Right lobe of liver (tissue), 6 donors: ENCODE results near the gene TAF4B. TPM values are rescaled to one million over a fixed set of nuclear protein-coding genes. Genes with fewer than 3 reads are reported as not detected.

Source experiments
- ATAC-seq, 4 donors: fragments of 200-7000 bp; cut with Tn5 transposase; one replicate each; pipeline ENCODE4 v1.9.1; 2020; ENCODE audit warnings: mild to moderate bottlenecking in 4 of 4, moderate library complexity in 4 of 4
- DNase-seq, 3 donors: peaks; one replicate each; pipeline ENCODE4 v3.0.0-alpha.2; 2020
- H3K27ac ChIP-seq, 3 donors: fragments of 200-600 bp; one replicate each; pipeline ENCODE4 v1.8.0; 2022
- H3K27me3 ChIP-seq, 2 donors: fragments of 200-600 bp; one replicate each; pipeline ENCODE4 v1.8.0; 2022
- H3K36me3 ChIP-seq, 4 donors: fragments of 200-600 bp; sonication (generic) in 1 of 4; one replicate each; pipeline versions ENCODE4 v1.5.1 to v1.8.0; 2017 to 2022; ENCODE audit warnings: control low read depth in 1 of 4
- H3K4me1 ChIP-seq, 4 donors: fragments of 200-600 bp; sonication (generic) in 1 of 4; one replicate each; pipeline versions ENCODE4 v1.5.1 to v1.8.0; 2017 to 2022; ENCODE audit warnings: control low read depth in 1 of 4
- H3K4me3 ChIP-seq, 3 donors: fragments of 200-600 bp; one replicate each; pipeline ENCODE4 v1.8.0; 2022
- H3K9me3 ChIP-seq, 4 donors: fragments of 200-600 bp; sonication (generic) in 1 of 4; one replicate each; pipeline versions ENCODE4 v1.5.1 to v1.8.0; 2017 to 2022; ENCODE audit warnings: control low read depth in 1 of 4
- POLR2A ChIP-seq: fragments of 450-650 bp; IDR thresholded peaks from one replicate; pipeline ENCODE4 v1.6.1; 2017; ENCODE audit warnings: antibody characterized with exemption, mild to moderate bottlenecking
- WGBS: methylation state at CpG from one replicate; pipeline ENCODE4 v1.1.6; 2018; ENCODE audit warnings: low coverage, low lambda C conversion rate; ENCODE audit not compliant: insufficient coverage; ENCODE audit errors: missing lambda C conversion rate; 5-methylcytosine and 5-hydroxymethylcytosine counted together
- intact Hi-C, 2 donors: fragments of 100-400 bp; cut with DNase I; formaldehyde crosslinking; loops; one replicate each; pipeline versions ENCODE4 v1.11.2 to v1.14.1; 2022
- total RNA-seq, 6 experiments: library from RNA; depleted of rRNA in 2 of 6; stranded (reverse); fragments of >200 nt in 2 of 6; fragmentation: NEBNext Ultra II Directional in 3 of 6; extraction: Animal tissue kit (Norgen Biotek cat#: 25700) in 3 of 6; gene quantifications; one replicate each; pipeline versions ENCODE4 v1.1.0 to v1.2.4, GENCODE V29; 2016 to 2023
- TF ChIP-seq, protein P1 (sequence below), 4 donors: fragments of 200-600 bp in 3 of 4; fragments of 450-650 bp in 1 of 4; IDR thresholded peaks; one replicate each; pipeline versions ENCODE4 v1.5.1 to v1.8.0; 2016 to 2022; ENCODE audit warnings: antibody characterized with exemption in 4 of 4, mild to moderate bottlenecking in 2 of 4
- donor health status: DM: no; HTN: yes; CAD: no.
- donor health status: DM: no; HTN: no; CAD: no.
- donor health status: DM: no; HTN: no; CAD: no.
- donor health status: DM: no; HTN: yes; CAD: no.
- donor health status: DM: no; HTN: yes; CAD: no.

The TAF4B gene
- total RNA-seq, 6 experiments from 2014 or later, result 0.09 to 0.44 (median 0.31) TPM

DNA sequence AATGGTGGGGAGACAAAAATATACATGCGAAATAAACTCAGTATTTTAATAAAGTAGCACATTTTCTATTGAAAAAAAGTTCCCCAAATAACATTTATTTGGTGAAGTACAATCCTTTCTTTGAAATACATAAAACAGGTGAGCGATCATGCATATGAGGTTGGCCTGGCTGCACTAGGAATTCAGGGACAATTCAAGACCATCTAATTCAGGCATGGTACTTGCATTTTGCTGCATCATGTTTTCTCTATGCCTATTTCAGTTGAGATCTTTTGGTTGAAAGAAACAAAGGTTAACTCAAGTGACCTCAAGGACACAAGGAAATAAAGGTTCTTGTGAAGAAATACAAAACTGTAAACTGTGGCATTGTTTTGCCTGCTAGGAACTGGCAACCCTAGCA is 19.8 kb upstream of the TAF4B start:
- Histone ChIP-seq H3K27me3 (no peaks in the 10 kb centered on the region), H3K9me3 (no peaks in the 10 kb centered on the region), H3K4me1 (no peaks in the 10 kb centered on the region), H3K4me3 (no peak overlapping the region), H3K27ac (no peak overlapping the region), H3K36me3 (no peaks in the 10 kb centered on the region)
- no peak for TF ChIP-seq POLR2A
- TF ChIP-seq, protein P1, sequence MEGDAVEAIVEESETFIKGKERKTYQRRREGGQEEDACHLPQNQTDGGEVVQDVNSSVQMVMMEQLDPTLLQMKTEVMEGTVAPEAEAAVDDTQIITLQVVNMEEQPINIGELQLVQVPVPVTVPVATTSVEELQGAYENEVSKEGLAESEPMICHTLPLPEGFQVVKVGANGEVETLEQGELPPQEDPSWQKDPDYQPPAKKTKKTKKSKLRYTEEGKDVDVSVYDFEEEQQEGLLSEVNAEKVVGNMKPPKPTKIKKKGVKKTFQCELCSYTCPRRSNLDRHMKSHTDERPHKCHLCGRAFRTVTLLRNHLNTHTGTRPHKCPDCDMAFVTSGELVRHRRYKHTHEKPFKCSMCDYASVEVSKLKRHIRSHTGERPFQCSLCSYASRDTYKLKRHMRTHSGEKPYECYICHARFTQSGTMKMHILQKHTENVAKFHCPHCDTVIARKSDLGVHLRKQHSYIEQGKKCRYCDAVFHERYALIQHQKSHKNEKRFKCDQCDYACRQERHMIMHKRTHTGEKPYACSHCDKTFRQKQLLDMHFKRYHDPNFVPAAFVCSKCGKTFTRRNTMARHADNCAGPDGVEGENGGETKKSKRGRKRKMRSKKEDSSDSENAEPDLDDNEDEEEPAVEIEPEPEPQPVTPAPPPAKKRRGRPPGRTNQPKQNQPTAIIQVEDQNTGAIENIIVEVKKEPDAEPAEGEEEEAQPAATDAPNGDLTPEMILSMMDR (IDR thresholded peaks at IDR 0.05), result no peak
- intact Hi-C loops, result no loop called here
- WGBS, result 71% methylated on average over 2 of the region's 2 CpGs
- ATAC-seq (no peak), DNase-seq (no peak)

DNA sequence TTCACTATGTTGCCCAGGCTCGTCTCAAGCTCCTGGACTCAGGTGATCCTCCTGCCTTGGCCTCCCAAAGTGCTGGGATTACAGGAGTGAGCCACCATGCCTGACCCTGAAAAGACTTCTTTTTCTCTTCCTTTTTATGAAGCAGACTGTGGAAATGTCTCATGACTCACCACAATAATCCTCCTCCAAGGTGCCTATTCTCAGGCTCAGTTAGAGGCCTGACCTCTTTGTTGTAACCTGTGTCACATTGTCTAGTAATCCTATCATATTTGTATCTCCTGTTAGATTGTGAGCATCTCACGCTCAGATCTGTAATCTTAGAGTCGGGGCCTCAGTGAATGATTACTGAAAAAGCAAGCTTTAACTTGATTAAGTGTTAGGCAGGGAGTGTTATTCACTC is 18.3 kb upstream of the TAF4B start:
- Histone ChIP-seq H3K4me3 (no peak overlapping the region), H3K27ac (no peak overlapping the region), H3K36me3 (no peaks in the 10 kb centered on the region), H3K27me3 (no peaks in the 10 kb centered on the region), H3K4me1 (no peaks in the 10 kb centered on the region), H3K9me3 (no peaks in the 10 kb centered on the region)
- DNase-seq (no peak), ATAC-seq (no peak)
- intact Hi-C loops, result no loop called here
- WGBS, result 55% methylated on average over 3 of the region's 3 CpGs
- TF ChIP-seq, protein P1 (IDR thresholded peaks at IDR 0.05), result no peak
- TF ChIP-seq POLR2A, result no peak

DNA sequence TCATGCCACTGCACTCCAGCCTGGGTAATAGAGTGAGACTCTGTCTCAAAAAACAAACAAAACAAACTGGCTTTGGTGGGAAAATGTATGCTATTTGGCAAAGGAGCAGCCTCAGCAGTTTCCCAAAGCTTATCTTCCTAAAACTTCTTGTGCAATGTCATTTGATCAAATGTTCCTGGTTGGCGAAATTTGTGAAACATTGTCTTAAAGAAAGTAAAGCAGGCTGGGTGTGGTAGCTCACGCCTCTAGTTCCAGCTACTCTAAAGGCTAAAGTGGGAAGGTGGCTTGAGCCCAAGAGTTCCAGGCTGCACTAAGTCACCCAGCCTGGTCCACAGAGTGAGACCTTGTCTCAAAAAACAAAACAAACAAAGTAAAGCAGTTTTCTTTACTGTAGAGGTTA is 17.3 kb upstream of the TAF4B start:
- no peaks in the 10 kb centered on the region for H3K36me3 ChIP-seq
- no peaks in the 10 kb centered on the region for H3K27me3 ChIP-seq
- H3K4me1 ChIP-seq, result no peaks in the 10 kb centered on the region
- no peaks in the 10 kb centered on the region for H3K9me3 ChIP-seq
- intact Hi-C loops, result no loop called here
- TF ChIP-seq POLR2A, result no peak
- TF ChIP-seq, protein P1 (IDR thresholded peaks at IDR 0.05), result no peak
- no peak for ATAC-seq
- H3K4me3 ChIP-seq, result no peak overlapping the region
- no peak overlapping the region for H3K27ac ChIP-seq
- no peak for DNase-seq
- WGBS, result 42% methylated on average over 2 of the region's 2 CpGs

DNA sequence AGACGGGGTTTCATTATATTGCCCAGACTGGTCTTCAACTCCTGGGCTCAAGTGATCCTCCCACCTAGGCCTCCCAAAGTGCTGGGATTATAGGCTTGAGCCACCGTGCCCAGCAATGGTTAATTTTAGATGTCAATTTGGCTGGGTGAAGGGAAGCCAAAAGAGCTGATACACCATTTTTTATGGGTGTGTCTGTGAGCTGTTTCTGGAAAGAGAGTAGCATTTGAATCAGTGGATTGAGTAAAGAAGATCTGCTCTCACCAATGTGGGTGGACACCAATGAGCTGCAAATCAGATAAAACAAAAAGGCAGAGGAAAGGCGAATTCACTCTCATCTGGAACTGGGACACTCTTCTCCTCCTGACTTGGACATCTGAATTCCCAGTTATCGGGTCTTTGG is 16.1 kb upstream of the TAF4B start:
- H3K4me1 ChIP-seq, result no peaks in the 10 kb centered on the region
- H3K36me3 ChIP-seq, result no peaks in the 10 kb centered on the region
- TF ChIP-seq, protein P1 (IDR thresholded peaks at IDR 0.05), result no peak
- no peak for TF ChIP-seq POLR2A
- H3K9me3 ChIP-seq, result no peaks in the 10 kb centered on the region
- intact Hi-C loops, result no loop called here
- no peak for ATAC-seq
- WGBS, result 58% methylated on average over 2 of the region's 4 CpGs
- H3K27me3 ChIP-seq, result no peaks in the 10 kb centered on the region
- DNase-seq, result no peak
- no peak overlapping the region for H3K27ac ChIP-seq
- H3K4me3 ChIP-seq, result no peak overlapping the region
